K562 (cell line): ENCODE measurements around the gene SLC5A3.

Experiments used
- CBX3 ChIP-seq, 2 experiments: IDR thresholded peaks; 1 replicate in 1 of 2; 2 replicates in 1 of 2; pipeline ENCODE4 v1.6.1; 2012; ENCODE audit warnings: inconsistent platforms in 2 of 2, low read length in 2 of 2, borderline replicate concordance in 1 of 2, control low read depth in 1 of 2
- HDAC2 ChIP-seq: fragments of 450-650 bp; IDR thresholded peaks from 2 replicates; pipeline ENCODE4 v1.6.1; 2016; ENCODE audit warnings: mild to moderate bottlenecking
- SAP30 ChIP-seq: fragments of 200-600 bp; sonication (generic); IDR thresholded peaks from 2 replicates; pipeline ENCODE4 v1.6.1; 2012; ENCODE audit warnings: borderline replicate concordance, low read depth, mild to moderate bottlenecking, moderate library complexity, low read length, control low read depth, inconsistent platforms; ENCODE audit not compliant: insufficient read depth, poor library complexity, severe bottlenecking
- SIRT6 ChIP-seq: IDR thresholded peaks from one replicate; pipeline ENCODE4 v1.6.1; 2012; ENCODE audit warnings: low read depth, mild to moderate bottlenecking, control low read depth, inconsistent platforms, low read length, moderate library complexity
- SOX6 ChIP-seq: fragments of 450-650 bp; IDR thresholded peaks from 2 replicates; pipeline ENCODE4 v1.6.1; 2014; ENCODE audit warnings: mild to moderate bottlenecking
- SREBF2 ChIP-seq: sonication (generic); formaldehyde crosslinking; IDR thresholded peaks from 2 replicates; pipeline ENCODE4 v1.4.0; 2020; ENCODE audit warnings: mild to moderate bottlenecking, missing genetic modification reagents
- TAF15 ChIP-seq: fragments of 200-400 bp; formaldehyde crosslinking; IDR thresholded peaks from 2 replicates; pipeline ENCODE4 v1.6.1; 2017; ENCODE audit warnings: mild to moderate bottlenecking, low read depth, low read length, moderate library complexity
- WHSC1 ChIP-seq: IDR thresholded peaks from one replicate; pipeline ENCODE4 v1.6.1; 2012; ENCODE audit warnings: low read length, control low read depth, inconsistent platforms
- TF ChIP-seq, protein P1 (sequence below): fragments of 250-450 bp; sonication (Bioruptor Pico); IDR thresholded peaks from 2 replicates; pipeline ENCODE4 v1.4.0; 2020; ENCODE audit warnings: mild to moderate bottlenecking
- TF ChIP-seq, protein P2 (sequence below): sonication (generic); formaldehyde crosslinking; IDR thresholded peaks from 2 replicates; pipeline ENCODE4 v1.9.0; 2022; ENCODE audit warnings: mild to moderate bottlenecking, missing genetic modification reagents
- TF ChIP-seq, protein P3 (sequence below), 3 experiments: IDR thresholded peaks in 2 of 3; conservative IDR thresholded peaks in 1 of 3; 2 replicates each; pipeline ENCODE4 v1.5.1; 2011 to 2012; ENCODE audit warnings: low read length in 3 of 3, mild to moderate bottlenecking in 3 of 3, control low read depth in 2 of 3, improper control_type of control experiment in 1 of 3, inconsistent platforms in 1 of 3, low read depth in 1 of 3, mixed read lengths in 1 of 3, moderate library complexity in 1 of 3; ENCODE audit not compliant: insufficient read depth in 2 of 3
- TF ChIP-seq, protein P4 (sequence below): fragments of 450-650 bp; IDR thresholded peaks from 2 replicates; pipeline ENCODE4 v1.6.1; 2016; ENCODE audit warnings: antibody characterized with exemption

DNA sequence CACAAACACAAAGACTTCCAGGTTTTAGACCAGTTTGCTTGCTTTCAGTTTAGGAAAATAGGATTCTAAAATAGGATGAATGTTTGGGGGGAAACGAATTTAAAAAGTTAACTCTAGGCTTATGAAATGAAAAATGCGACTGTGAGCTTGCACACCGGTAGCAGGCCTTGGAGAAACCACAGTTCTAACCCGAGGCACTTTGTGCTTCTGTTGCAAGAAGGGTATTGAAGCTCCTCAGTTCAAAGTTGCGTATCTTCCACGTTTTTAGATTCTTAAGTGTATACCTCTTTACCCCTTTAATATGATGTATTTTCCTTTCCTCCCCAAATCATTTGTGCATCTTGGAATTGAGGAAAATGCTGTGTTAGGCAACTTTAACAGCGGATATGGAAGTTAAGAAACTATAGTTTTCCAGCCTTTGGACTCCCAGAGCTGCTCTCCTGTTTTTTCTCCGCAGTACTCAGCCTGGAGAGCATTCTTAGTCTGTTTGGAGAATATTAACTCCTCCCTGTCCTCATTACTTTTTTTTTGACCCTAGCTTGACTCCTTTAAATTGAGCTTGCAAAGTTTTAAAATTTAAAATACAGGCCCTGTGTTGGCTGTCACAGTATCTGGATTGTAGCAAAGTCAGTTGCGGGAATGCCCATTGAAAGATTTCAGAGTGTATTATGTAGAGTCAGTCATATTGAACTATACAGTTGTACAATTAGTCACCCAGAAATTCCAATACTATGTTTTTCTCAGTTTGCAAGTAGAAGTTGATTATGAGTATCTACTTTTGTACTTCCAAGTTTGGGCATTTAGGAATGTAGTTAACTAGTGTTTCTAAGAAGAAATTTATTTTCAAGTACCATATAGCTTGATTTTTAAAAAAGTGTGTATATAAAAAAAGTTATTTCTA is 2.6 kb downstream of the SLC5A3 start:
- TF ChIP-seq, protein P1, sequence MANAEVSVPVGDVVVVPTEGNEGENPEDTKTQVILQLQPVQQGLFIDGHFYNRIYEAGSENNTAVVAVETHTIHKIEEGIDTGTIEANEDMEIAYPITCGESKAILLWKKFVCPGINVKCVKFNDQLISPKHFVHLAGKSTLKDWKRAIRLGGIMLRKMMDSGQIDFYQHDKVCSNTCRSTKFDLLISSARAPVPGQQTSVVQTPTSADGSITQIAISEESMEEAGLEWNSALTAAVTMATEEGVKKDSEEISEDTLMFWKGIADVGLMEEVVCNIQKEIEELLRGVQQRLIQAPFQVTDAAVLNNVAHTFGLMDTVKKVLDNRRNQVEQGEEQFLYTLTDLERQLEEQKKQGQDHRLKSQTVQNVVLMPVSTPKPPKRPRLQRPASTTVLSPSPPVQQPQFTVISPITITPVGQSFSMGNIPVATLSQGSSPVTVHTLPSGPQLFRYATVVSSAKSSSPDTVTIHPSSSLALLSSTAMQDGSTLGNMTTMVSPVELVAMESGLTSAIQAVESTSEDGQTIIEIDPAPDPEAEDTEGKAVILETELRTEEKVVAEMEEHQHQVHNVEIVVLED (CRISPR knock-in tag) = no peak
- TF ChIP-seq SAP30 = no peak
- no peak for TF ChIP-seq WHSC1
- TF ChIP-seq, protein P2, sequence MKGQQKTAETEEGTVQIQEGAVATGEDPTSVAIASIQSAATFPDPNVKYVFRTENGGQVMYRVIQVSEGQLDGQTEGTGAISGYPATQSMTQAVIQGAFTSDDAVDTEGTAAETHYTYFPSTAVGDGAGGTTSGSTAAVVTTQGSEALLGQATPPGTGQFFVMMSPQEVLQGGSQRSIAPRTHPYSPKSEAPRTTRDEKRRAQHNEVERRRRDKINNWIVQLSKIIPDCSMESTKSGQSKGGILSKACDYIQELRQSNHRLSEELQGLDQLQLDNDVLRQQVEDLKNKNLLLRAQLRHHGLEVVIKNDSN (CRISPR knock-in tag) = no peak
- TF ChIP-seq SIRT6 = no peak
- no peak for TF ChIP-seq SREBF2 (CRISPR knock-in tag)
- TF ChIP-seq TAF15 = no peak
- TF ChIP-seq HDAC2 = no peak
- TF ChIP-seq, protein P3, sequence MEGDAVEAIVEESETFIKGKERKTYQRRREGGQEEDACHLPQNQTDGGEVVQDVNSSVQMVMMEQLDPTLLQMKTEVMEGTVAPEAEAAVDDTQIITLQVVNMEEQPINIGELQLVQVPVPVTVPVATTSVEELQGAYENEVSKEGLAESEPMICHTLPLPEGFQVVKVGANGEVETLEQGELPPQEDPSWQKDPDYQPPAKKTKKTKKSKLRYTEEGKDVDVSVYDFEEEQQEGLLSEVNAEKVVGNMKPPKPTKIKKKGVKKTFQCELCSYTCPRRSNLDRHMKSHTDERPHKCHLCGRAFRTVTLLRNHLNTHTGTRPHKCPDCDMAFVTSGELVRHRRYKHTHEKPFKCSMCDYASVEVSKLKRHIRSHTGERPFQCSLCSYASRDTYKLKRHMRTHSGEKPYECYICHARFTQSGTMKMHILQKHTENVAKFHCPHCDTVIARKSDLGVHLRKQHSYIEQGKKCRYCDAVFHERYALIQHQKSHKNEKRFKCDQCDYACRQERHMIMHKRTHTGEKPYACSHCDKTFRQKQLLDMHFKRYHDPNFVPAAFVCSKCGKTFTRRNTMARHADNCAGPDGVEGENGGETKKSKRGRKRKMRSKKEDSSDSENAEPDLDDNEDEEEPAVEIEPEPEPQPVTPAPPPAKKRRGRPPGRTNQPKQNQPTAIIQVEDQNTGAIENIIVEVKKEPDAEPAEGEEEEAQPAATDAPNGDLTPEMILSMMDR (IDR thresholded peaks at IDR 0.05 in 2 of 3, conservative IDR thresholded peaks at IDR 0.05 in 1 of 3; ENCODE audit: insufficient read depth in 2 of 3, low read depth in 1 of 3, low read length in 3 of 3) = no peak
- TF ChIP-seq, protein P4, sequence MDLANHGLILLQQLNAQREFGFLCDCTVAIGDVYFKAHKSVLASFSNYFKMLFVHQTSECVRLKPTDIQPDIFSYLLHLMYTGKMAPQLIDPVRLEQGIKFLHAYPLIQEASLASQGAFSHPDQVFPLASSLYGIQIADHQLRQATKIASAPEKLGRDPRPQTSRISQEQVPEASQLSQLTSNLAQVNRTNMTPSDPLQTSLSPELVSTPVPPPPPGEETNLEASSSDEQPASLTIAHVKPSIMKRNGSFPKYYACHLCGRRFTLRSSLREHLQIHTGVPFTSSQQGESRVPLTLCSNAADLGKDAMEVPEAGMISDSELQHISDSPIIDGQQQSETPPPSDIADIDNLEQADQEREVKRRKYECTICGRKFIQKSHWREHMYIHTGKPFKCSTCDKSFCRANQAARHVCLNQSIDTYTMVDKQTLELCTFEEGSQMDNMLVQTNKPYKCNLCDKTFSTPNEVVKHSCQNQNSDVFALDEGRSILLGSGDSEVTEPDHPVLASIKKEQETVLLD = no peak
- TF ChIP-seq SOX6 = no peak
- TF ChIP-seq CBX3 (IDR thresholded peaks at IDR 0.05; ENCODE audit: borderline replicate concordance in 1 of 2, low read length in 2 of 2) = no peak
